ENCODE measurements around the gene LNPEP. TPM values are rescaled to one million over a fixed set of nuclear protein-coding genes. Genes with fewer than 3 reads are reported as not detected.

Gene LNPEP
- total RNA-seq, 3 donors from 2014 or later = 64.6 to 71.2 (median 65.1) TPM

DNA sequence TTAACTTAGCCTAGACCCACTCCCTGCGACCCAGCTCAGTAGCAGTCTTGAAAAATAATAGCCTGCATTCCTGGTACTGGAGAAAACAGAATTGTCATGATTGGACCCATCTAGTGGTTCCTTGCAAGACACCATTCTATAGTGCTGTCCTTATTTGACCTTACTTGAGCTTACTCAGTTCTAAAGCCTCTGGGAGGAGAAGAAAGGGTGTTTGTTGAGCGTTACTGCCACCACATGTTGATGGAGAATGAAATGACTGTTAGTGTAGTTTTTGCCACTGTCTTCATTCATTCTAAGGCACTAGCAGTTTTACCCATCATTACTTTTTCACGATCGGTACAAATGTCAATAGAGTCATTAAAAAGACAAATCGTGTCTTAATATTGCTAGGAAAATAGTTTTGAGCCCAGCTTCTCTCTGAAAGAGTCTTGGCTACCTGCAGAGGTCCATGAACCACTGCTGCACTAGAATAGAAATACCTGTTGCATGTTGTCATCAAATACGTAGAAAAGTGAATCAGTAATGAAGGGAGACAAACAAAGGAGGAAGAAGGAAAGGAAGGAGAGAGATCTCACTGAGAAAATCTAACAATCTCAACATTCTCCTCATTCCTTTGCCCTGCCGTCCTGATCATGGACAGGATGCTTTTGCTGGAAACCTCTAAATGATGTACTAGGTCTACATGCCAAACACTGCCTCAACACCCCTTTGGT is 110.5 kb downstream of the LNPEP start:
- Histone ChIP-seq H3K9me3 (no peaks in the 10 kb centered on the region), H3K36me3 (no peaks in the 10 kb centered on the region), H3K4me1 (no peaks in the 10 kb centered on the region), H3K27ac (no peak overlapping the region), H3K27me3 (no peaks in the 10 kb centered on the region), H3K4me3 (no peak overlapping the region)
- no peak for TF ChIP-seq POLR2AphosphoS5 (IDR thresholded peaks at IDR 0.05)
- TF ChIP-seq, protein P1, sequence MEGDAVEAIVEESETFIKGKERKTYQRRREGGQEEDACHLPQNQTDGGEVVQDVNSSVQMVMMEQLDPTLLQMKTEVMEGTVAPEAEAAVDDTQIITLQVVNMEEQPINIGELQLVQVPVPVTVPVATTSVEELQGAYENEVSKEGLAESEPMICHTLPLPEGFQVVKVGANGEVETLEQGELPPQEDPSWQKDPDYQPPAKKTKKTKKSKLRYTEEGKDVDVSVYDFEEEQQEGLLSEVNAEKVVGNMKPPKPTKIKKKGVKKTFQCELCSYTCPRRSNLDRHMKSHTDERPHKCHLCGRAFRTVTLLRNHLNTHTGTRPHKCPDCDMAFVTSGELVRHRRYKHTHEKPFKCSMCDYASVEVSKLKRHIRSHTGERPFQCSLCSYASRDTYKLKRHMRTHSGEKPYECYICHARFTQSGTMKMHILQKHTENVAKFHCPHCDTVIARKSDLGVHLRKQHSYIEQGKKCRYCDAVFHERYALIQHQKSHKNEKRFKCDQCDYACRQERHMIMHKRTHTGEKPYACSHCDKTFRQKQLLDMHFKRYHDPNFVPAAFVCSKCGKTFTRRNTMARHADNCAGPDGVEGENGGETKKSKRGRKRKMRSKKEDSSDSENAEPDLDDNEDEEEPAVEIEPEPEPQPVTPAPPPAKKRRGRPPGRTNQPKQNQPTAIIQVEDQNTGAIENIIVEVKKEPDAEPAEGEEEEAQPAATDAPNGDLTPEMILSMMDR (IDR thresholded peaks at IDR 0.05) = no peak
- no peak for TF ChIP-seq POLR2A (IDR thresholded peaks at IDR 0.05)
- intact Hi-C loops (cut with DNase I; ENCODE audit: low total_unique reads) = no loop called here
- DNase-seq (ENCODE audit: low spot score in 2 of 2) = no peak

DNA sequence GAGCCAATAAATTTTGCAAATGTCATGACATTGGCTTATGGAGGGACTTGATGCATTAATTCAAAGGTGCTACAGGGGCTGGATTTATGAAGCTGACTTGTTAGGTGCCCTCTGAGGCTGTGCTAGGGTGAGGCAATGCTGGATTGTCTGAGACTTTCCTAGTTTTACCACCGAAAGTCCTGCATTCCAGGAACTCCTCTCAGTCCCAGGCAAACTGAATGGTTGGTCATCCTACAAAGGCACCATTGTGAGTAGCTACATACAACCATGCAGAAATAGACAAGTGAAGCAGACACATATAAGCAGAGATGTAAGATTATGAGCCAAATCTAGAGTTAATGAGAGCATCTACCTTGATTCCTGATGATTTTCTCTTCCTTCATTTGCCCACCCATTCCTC is 111.2 kb downstream of the LNPEP start:
- no peaks in the 10 kb centered on the region for H3K4me1 ChIP-seq
- no peak overlapping the region for H3K27ac ChIP-seq
- H3K9me3 ChIP-seq = no peaks in the 10 kb centered on the region
- H3K27me3 ChIP-seq = no peaks in the 10 kb centered on the region
- TF ChIP-seq, protein P1 (IDR thresholded peaks at IDR 0.05) = no peak
- TF ChIP-seq POLR2AphosphoS5 (IDR thresholded peaks at IDR 0.05) = no peak
- no peak for TF ChIP-seq POLR2A (IDR thresholded peaks at IDR 0.05)
- no peaks in the 10 kb centered on the region for H3K36me3 ChIP-seq
- intact Hi-C loops (cut with DNase I; ENCODE audit: low total_unique reads) = no loop called here
- no peak overlapping the region for H3K4me3 ChIP-seq
- DNase-seq (ENCODE audit: low spot score in 2 of 2) = no peak

DNA sequence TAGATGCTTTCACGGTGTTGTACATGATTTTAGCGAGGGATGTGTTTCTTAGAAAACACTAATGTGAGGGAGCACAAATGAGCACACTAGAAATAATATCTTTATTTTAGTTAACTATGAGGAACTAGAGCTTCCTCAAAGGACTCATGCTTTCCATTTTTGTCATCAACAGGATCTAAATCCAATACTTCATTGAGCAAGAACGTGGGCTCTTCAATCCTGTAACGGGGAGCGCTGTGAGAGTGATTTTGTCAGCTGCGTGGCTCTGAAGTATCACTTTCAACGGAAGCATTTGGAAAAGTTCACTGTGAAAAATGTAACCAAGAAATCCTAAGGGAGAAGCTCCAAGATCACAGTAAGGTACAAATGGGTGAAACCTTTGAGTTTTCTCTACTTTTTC is 113.3 kb downstream of the LNPEP start:
- Histone ChIP-seq H3K27me3 (no peaks in the 10 kb centered on the region), H3K4me3 (no peak overlapping the region), H3K36me3 (no peaks in the 10 kb centered on the region), H3K9me3 (no peaks in the 10 kb centered on the region), H3K27ac (no peak overlapping the region), H3K4me1 (no peaks in the 10 kb centered on the region)
- TF ChIP-seq POLR2AphosphoS5 (IDR thresholded peaks at IDR 0.05) (no peak), POLR2A (IDR thresholded peaks at IDR 0.05) (no peak)
- TF ChIP-seq, protein P1 (IDR thresholded peaks at IDR 0.05) = no peak
- intact Hi-C loops (cut with DNase I; ENCODE audit: low total_unique reads) = no loop called here
- no peak for DNase-seq (ENCODE audit: low spot score in 2 of 2)

DNA sequence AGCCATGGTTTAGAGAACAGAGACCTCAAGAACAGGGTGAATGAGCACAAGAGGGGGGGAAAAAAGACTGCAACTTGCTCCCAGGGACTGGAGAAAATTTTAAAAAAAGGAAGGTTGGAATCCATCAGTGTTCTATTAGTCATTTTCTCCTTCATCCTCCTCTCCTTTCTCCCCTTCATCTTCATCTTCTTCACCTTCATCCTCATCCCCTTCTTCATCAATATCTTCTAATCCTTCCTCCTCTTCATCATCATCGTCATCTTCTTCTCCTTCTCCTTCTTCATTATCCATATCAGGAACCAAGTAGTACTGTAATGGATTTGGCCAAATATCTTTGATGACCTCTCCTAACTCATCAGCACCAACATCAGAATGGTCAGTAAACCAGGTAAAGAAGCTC is 120.4 kb downstream of the LNPEP start:
- no peak for DNase-seq (ENCODE audit: low spot score in 2 of 2)
- Histone ChIP-seq H3K27ac (no peak overlapping the region), H3K27me3 (no peaks in the 10 kb centered on the region), H3K36me3 (no peaks in the 10 kb centered on the region), H3K9me3 (no peaks in the 10 kb centered on the region), H3K4me1 (no peaks in the 10 kb centered on the region), H3K4me3 (no peak overlapping the region)
- intact Hi-C loops (cut with DNase I; ENCODE audit: low total_unique reads) = no loop called here
- TF ChIP-seq POLR2AphosphoS5 (IDR thresholded peaks at IDR 0.05) (no peak), POLR2A (IDR thresholded peaks at IDR 0.05) (no peak)
- TF ChIP-seq, protein P1 (IDR thresholded peaks at IDR 0.05) = no peak

DNA sequence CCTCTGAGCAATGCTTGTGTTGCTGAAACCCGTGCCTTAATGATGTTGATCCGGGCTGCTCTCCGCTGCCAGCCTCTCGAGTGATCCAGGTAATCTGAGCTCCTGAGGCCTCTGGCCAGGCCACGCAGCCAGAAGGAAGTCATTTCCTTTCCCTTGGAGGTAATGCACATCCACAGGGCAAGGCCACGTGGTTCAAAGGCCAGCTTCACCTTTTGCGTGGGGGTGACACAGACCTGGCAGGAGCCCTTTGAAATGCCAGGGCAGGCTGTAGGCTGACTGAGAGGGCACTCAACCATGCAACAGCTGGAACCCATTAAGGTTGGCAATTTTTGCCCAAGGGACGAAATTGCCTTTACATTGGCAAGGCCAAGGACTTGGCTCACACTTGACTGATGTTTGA is 126.2 kb downstream of the LNPEP start:
- H3K4me3 ChIP-seq = no peak overlapping the region
- no peak overlapping the region for H3K27ac ChIP-seq
- intact Hi-C loops (cut with DNase I; ENCODE audit: low total_unique reads) = no loop called here
- no peaks in the 10 kb centered on the region for H3K4me1 ChIP-seq
- no peaks in the 10 kb centered on the region for H3K36me3 ChIP-seq
- no peaks in the 10 kb centered on the region for H3K9me3 ChIP-seq
- DNase-seq (ENCODE audit: low spot score in 2 of 2) = no peak
- TF ChIP-seq, protein P1 (IDR thresholded peaks at IDR 0.05) = no peak
- TF ChIP-seq POLR2A (IDR thresholded peaks at IDR 0.05) (no peak), POLR2AphosphoS5 (IDR thresholded peaks at IDR 0.05) (no peak)
- no peaks in the 10 kb centered on the region for H3K27me3 ChIP-seq

Data from breast epithelium (tissue), 4 donors.